Raji (cell line): ENCODE data around the gene COL6A3.

Source experiments
- POLR2A ChIP-seq: IDR thresholded peaks from 2 replicates; pipeline ENCODE4 v1.6.1; 2011; ENCODE audit warnings: low read depth, low read length, control low read depth; ENCODE audit not compliant: insufficient read depth

Gene COL6A3

DNA sequence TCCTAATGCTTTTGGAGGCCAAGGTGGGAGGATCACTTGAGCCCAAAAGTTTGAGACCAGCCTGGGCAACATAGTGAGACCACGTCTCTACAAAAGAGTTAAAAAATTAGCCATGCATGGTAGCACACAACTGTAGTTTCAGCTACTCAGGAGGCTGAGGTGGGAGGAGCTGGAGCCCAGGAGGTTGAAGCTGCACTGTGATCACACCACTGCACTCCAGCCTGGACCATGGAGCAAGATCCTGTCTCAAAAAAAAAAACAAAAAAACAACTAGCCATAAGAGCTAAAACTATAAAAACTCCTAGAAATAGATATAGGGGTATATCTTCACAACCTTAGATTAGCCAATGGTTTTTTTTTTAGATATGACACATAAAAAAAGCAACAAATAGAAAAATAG, 16.9 kb upstream of the COL6A3 start:
- no peak for TF ChIP-seq POLR2A

DNA sequence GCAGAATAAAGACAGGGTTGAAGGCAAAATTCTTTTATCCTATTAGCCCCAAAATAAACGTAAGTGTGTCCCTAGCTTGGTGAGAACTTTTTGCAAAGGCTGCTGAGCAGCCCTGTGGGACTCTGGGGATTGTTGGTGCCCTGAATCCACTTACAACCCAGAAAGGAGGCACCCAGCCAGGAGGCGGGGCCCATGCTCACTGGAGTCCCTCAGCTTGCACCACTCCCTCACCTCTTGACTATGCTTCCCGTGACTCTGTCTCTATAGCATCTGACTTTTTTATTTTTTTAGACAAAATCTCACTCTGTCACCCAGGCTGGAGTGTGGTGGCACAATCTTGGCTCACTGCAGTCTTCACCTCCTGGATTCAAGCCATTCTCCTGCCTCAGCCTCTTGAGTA, 15.8 kb upstream of the COL6A3 start:
- TF ChIP-seq POLR2A, result no peak

DNA sequence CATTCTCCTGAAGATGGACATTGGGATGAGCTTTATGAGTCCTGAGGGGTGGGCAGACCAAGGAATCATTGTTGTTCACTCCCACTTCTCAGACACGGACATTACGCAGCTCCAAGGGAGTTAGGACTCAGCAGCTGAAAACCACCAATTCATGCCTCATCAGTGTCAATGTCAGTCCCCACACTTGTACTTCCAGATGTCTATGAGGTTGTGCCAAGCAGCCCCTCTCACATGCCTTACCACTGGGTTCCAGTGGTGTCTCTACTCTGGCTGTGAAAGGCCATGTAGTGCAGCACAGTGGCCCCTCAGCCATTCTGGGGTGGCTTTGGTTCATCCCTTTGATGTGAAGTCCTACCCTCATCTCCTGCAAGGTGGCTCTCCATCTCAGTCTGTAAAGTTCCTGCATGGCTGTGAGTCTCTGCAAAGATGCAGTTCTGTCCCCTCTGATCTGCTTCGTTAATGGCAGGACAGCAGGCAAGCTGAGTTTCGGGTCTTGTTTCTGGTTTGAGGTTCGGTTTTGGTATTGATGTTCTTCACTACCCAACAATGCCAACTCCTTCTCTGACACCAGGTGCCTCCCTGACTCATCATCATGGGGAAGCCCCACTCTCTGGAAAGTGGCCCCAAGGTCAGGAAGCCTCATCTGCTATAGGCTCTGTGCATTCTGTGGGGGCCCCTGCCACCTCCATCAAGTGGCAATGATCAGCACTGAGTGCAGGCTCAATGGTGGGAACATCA, 14.0 kb upstream of the COL6A3 start:
- no peak for TF ChIP-seq POLR2A

DNA sequence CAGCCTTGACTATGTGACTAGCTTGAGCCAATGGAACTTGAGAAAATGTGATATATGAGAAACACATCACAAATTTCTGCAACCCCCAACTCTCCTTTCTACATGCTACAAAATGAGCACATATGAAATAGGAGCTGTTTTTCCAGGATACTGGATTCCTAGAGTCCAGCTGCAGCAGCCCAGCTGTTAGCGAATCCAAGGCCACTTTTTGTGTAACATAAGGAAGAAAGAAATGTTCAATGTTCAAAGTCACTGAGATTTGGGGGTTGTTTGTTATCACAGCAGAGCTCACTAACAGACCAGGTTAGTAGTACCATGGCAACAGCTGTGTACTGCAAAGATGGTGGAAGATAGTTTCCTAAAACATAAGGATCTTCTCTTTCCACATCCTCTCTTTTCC, 12.6 kb upstream of the COL6A3 start:
- no peak for TF ChIP-seq POLR2A

DNA sequence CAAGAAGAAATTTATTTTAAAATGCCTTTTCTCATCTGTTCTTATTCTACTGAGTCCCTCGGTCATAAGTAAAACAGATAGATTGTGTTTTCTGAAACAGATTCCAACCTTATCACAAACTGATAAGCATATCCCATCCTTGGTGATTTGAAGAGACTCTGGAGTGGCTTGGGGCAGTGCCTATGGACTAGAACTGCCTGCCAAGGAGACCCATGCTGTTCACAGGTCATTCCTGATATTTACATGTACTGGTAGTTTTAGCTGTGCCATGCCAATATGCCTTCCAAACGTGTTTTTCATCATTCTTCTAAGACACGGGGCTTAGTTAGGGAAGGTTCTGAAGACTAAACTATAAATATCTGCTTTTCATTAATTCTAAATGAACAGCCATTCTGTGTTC, 11.4 kb upstream of the COL6A3 start:
- no peak for TF ChIP-seq POLR2A

DNA sequence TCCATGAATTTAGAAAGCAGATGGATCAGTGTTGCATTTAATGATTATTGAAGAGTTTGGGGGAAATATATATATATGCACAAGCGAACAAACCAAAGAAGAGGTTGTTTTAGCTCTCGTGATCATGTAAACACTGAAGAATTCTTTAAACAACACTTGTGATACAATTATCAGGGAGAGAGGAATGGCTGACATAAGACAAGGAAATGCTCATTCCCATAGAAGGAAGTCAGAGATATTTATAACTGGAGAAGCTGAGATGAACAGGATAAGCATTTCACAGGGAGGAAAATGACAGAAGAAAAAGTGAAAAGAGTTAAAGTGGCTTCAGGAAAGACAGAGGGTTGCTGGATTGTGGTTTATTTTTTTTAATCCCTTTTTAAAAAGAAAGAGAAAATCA, 10.6 kb upstream of the COL6A3 start:
- no peak for TF ChIP-seq POLR2A

DNA sequence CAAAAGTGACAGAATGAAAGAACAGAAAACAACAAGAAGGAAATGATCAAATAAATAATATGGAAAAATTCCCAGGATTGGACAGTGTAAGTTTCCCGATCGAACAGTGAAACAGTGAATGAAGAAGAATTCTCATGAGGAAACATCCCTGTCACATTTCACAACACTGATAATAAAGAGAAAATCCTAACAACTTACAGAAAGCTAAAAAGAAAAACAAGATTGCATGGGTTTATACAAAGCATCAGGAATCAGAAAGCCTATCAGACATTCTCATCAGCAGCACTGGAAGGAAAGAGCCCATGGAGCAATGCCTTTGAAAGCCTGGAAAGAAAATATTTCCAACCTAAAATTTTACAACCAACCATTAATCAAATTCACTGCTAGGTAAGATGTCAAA, 9.9 kb upstream of the COL6A3 start:
- no peak for TF ChIP-seq POLR2A

DNA sequence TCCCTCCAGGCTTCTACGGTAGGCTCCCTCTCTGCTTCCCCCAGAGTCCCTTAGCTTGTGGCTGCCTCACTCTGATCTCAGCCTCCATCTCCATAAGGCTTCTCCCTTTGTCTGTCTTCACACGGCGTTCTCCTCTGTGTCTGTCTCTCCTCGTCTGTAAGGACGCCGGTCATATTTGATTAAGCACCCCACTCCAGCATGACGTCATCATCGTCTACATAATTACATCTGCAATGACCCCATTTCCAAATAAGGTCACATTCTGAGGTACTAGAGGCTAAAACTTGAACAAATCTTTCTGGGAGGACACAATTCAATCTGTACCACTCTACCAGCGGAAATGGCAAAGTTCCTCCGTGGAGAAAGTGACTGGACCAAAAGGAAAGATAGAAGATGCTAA, 8.3 kb upstream of the COL6A3 start:
- TF ChIP-seq POLR2A, result no peak

DNA sequence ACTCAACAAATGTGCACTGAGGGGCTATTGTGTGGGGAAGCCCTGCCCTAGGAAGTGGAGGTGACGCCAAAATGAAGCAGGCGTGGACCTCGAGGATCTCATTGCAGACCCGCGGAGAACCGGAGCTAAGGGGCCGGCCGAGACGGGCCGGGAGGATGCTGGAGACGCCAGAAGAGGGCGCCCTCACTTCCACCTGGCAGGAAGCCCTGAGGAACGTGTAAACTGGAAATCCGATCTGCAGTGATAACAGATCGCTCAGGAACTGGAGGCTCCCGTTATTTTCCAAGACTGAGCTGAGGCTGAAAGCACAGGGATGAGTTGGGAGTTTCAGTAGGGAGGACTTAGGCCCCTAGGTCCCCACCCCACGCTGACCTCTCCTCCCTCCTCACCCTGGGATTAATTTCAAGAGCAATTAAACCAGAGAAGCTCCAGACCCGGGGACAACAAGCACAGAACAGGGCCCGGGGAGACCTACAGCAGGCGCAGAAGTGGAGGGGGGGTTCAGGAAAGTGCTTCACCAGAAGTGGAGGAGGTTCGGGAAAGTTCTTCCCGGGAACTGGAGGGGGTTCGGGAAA, 7.7 kb upstream of the COL6A3 start:
- no peak for TF ChIP-seq POLR2A

DNA sequence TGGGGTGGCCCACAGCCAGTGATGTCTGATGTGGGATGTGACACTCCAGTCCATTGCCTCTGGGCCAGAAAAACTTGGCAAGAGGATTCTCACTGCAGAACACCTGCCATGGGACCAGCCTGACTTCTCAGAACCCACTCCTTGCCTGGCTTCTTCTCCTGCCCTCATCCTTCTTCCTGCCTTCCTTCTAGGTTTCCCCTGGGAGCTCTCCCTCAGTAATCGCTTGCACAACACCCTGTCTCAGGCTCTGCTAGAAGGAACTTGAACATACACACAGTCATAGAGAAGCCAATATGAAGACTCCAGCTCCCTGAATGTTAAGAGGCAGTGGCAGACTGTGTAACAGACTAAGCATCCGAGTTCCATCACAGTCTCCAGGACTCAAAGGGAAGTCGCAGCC, 4.3 kb upstream of the COL6A3 start:
- no peak for TF ChIP-seq POLR2A

DNA sequence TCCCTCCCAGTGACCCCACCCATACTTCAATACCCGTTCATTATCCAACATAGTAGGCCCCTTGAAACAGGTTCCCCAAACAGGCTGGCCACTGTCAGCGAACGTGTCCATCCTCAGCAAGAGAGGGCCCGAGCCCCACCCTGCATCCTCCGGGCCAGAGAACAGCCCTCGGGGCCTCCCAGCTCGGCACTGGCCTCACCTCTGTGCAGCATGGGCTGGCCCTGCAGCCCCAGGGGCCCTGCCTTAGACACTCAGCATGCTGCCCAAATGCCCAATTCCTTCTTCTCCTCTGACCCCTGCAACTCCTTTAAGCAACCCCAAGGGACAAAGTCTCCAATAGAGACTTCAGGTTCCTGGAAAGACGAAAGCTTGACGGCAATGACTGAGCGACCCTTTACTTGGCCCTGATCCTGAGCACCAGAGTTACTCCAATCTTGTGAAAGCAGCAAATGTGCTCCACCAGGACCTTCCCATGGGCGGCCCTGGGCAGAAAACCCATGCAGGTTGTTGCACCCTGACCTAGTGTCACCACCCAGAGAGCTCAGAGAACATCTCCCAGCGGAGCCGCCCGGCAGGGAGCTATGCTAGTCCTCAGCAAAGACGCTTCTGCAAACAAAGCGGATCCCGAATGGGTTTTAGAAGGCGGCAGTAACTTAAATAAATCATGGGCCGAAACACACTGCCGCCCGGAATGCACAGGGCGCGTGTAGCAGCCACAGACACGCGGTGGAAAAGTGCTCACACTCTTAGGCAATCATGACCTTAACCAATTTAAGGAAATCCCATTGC, 782 bp downstream of the COL6A3 start:
- TF ChIP-seq POLR2A, result no peak

DNA sequence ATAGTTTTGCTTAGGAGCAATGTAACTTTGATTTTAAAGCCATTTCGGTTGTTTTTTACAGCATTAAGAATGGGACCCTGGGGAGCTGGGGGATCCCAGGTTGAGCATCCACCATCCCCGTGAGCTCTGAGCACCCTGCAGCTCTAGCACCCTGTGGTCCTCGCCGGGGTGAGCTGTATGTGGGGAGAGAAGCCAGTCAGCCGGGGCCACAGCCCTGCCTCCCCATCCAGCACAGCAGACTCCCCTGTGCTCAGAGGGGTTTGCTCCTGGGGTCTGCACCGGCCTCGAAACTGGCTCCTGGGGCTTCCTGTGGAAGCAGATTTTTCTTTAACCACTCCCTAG, 1.3 kb downstream of the COL6A3 start:
- TF ChIP-seq POLR2A, result no peak

DNA sequence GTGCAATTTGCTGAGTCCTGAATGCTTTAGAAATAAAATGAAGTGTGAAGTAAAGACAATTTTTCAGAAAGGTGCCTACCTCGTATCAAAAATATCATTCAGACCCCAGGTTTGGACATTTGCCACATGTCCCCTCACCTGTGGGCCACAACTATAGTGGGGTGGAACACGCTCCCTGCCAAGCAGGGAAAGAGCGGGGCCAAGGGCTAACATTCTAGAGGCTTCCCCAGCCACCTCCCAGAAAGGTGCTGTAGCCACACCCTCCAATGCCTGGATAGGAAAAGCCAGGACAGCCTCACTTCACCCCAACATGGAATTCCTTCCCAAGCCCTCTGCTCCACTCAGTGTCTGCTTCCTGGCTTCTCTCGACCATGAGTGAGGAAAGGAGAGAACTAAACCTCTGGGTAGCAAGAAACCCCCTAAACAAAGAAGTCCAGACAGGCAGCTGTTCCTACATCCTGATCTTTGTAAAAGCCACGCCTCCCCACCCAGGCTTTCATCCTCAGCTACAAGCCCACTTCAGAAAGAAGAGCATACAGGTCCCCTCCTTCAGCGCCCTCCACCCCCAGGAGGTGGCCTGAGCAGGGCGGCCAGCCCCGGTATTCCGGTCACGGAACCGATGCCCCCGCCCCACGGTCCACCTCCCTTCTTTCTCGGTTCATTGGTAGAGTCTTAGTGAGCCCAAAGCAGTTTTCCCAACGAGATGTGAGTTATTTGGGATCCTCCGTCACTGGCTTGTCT, 2.1 kb downstream of the COL6A3 start:
- no peak for TF ChIP-seq POLR2A

DNA sequence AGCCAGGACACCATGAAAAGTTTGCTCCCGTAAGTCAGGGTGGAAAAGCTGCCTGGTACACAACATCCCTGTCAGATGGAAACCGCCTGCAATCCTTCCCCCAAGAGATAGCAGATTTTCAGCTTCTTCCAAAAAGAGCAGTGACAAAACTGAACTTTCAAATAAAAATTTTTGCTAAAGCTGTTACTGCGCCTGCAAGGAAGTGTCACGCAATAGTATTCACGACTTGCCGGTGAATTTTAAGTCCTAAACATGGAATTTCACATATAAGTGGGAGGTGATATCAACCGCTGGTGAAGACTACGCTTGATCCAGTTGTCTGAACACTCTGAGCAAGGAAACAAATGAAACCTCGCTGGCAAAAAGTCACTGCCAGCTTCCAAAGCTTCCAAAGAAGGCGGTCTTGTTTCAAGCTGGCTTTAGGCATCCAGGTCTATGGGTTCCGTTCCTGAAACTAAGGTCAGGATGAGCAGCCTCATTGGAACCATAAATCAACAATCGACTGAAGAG, 2.8 kb downstream of the COL6A3 start:
- no peak for TF ChIP-seq POLR2A

DNA sequence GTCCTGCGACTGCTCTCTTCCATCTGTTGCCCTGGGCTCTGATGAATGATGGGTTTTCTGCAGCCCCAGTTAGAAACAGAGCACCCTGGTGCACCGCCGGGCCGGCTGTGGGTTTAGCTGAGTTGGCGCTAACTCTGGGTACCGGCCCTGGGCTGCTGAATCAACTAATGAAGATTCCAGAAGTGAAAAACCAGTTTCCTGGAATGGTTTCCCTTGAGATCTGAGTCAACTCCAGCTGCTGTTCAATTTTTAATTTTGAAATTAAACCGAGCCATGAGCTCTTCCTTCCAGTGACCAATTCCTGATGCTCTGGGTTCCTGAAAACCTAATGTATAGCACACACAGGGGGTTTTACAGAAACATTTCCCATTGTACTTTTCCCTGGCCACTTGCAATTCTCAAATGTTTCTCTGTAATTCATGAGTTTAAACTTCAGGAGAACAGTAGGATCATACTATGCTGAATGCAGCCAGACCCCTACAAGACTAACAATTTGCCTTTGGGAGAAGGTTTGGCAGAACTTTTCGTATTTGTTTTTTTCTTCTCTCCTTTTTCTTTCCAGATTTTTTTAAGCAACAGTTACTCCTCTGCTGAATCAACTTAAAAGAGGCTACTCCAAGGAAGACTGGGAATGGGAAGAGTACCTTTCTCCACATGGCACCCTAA, 5.5 kb downstream of the COL6A3 start:
- TF ChIP-seq POLR2A, result no peak
